GM18870 (cell line): ENCODE data around the gene TOB2.

ENCODE experiments used
- ATAC-seq: cut with Tn5 transposase; IDR thresholded peaks from one replicate; pipeline ENCODE4 v1.9.1; 2021; ENCODE audit warnings: moderate library complexity; ENCODE audit not compliant: unreplicated experiment

The TOB2 gene

GRCh38 chr22:41446639-41447434 is at the start of gene TOB2:
TSS of gene TOB2 (minus strand) at chr22:41446801. CDS start at chr22:41437345, 9,456 bp downstream.
- ATAC-seq = no peak

GRCh38 chr22:41491374-41492100 is 44.9 kb upstream of the TOB2 start:
- ATAC-seq = no peak

- no peak for ATAC-seq
Measured at GRCh38 chr22:41488596-41489385, 42.2 kb upstream of the TOB2 start.

GRCh38 chr22:41488076-41488475 is 41.5 kb upstream of the TOB2 start:
- no peak for ATAC-seq

- no peak for ATAC-seq
Measured at GRCh38 chr22:41487037-41487935, 40.7 kb upstream of the TOB2 start.

- ATAC-seq = no peak
Measured at GRCh38 chr22:41485033-41485432, 38.4 kb upstream of the TOB2 start.

GRCh38 chr22:41482319-41482935 is 35.8 kb upstream of the TOB2 start:
- no peak for ATAC-seq

GRCh38 chr22:41481925-41482318 is 35.3 kb upstream of the TOB2 start:
- ATAC-seq = no peak

GRCh38 chr22:41481131-41481830 is 34.7 kb upstream of the TOB2 start:
- no peak for ATAC-seq

GRCh38 chr22:41480397-41480735 is 33.8 kb upstream of the TOB2 start:
- no peak for ATAC-seq

- ATAC-seq = no peak
Measured at GRCh38 chr22:41479671-41480396, 33.2 kb upstream of the TOB2 start.

GRCh38 chr22:41478891-41479521 is 32.4 kb upstream of the TOB2 start:
- no peak for ATAC-seq

GRCh38 chr22:41478473-41478872 is 31.9 kb upstream of the TOB2 start:
- no peak for ATAC-seq

GRCh38 chr22:41474872-41475451 is 28.4 kb upstream of the TOB2 start:
- ATAC-seq = no peak

GRCh38 chr22:41471568-41471967 is 25.0 kb upstream of the TOB2 start:
- no peak for ATAC-seq

- ATAC-seq = no peak
Measured at GRCh38 chr22:41470886-41471285, 24.3 kb upstream of the TOB2 start.

- no peak for ATAC-seq
Measured at GRCh38 chr22:41469218-41469851, 22.7 kb upstream of the TOB2 start.
